ENCODE measurements around the gene GOLGA6C. TPM values are rescaled to one million over a fixed set of nuclear protein-coding genes. Genes with fewer than 3 reads are reported as not detected.

Gene GOLGA6C
- total and polyA plus RNA-seq, 10 of the 15 experiments (the other 5 are each of a cell fraction or from before 2014, with no cell fraction given) = not detected

- TF ChIP-seq, protein P1, sequence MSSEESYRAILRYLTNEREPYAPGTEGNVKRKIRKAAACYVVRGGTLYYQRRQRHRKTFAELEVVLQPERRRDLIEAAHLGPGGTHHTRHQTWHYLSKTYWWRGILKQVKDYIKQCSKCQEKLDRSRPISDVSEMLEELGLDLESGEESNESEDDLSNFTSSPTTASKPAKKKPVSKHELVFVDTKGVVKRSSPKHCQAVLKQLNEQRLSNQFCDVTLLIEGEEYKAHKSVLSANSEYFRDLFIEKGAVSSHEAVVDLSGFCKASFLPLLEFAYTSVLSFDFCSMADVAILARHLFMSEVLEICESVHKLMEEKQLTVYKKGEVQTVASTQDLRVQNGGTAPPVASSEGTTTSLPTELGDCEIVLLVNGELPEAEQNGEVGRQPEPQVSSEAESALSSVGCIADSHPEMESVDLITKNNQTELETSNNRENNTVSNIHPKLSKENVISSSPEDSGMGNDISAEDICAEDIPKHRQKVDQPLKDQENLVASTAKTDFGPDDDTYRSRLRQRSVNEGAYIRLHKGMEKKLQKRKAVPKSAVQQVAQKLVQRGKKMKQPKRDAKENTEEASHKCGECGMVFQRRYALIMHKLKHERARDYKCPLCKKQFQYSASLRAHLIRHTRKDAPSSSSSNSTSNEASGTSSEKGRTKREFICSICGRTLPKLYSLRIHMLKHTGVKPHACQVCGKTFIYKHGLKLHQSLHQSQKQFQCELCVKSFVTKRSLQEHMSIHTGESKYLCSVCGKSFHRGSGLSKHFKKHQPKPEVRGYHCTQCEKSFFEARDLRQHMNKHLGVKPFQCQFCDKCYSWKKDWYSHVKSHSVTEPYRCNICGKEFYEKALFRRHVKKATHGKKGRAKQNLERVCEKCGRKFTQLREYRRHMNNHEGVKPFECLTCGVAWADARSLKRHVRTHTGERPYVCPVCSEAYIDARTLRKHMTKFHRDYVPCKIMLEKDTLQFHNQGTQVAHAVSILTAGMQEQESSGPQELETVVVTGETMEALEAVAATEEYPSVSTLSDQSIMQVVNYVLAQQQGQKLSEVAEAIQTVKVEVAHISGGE (CRISPR knock-in tag; IDR thresholded peaks at IDR 0.05) = no peak
- TF ChIP-seq HDAC6 (IDR thresholded peaks at IDR 0.05; ENCODE audit: unreplicated experiment) = no peak
- TF ChIP-seq CREB1 (IDR thresholded peaks at IDR 0.05; ENCODE audit: low read depth) = no peak
- TF ChIP-seq TARDBP (IDR thresholded peaks at IDR 0.05; ENCODE audit: borderline replicate concordance) = no peak
- TF ChIP-seq, protein P2, sequence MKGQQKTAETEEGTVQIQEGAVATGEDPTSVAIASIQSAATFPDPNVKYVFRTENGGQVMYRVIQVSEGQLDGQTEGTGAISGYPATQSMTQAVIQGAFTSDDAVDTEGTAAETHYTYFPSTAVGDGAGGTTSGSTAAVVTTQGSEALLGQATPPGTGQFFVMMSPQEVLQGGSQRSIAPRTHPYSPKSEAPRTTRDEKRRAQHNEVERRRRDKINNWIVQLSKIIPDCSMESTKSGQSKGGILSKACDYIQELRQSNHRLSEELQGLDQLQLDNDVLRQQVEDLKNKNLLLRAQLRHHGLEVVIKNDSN (IDR thresholded peaks at IDR 0.05; ENCODE audit: borderline replicate concordance, extremely low read length, insufficient read depth, low read depth, low read length) = no peak
- TF ChIP-seq NR2C1 (IDR thresholded peaks at IDR 0.05) = no peak
- no peak for TF ChIP-seq EZH2 (IDR thresholded peaks at IDR 0.05; ENCODE audit: borderline replicate concordance, control insufficient read depth, low read depth, low read length)
- TF ChIP-seq RCOR1 (conservative IDR thresholded peaks at IDR 0.05; ENCODE audit: low read depth, low read length) = no peak
Observed at GRCh38 chr15:75313116-75313845, 55.1 kb downstream of the GOLGA6C start (continued).
